GM13976 (cell line): ENCODE measurements around the gene FLT1.

ENCODE experiments used
- DNase-seq: peaks from one replicate; pipeline ENCODE4 v3.0.0; 2012; ENCODE audit warnings: low spot score
- in situ Hi-C: fragments of 300-500 bp; cut with MboI; formaldehyde crosslinking; loops from one replicate; pipeline ENCODE4 v1.12.0; 2022; ENCODE audit warnings: low sequenced_read_pairs, mixed read lengths, inconsistent platforms; ENCODE audit not compliant: unreplicated experiment
- TF ChIP-seq, protein P1 (sequence below): IDR thresholded peaks from 2 replicates; pipeline ENCODE4 v1.5.1; 2012; ENCODE audit warnings: borderline replicate concordance, mild to moderate bottlenecking; ENCODE audit not compliant: insufficient read depth; ENCODE audit errors: extremely low read depth, missing control alignments, control extremely low read depth

Gene FLT1

DNA sequence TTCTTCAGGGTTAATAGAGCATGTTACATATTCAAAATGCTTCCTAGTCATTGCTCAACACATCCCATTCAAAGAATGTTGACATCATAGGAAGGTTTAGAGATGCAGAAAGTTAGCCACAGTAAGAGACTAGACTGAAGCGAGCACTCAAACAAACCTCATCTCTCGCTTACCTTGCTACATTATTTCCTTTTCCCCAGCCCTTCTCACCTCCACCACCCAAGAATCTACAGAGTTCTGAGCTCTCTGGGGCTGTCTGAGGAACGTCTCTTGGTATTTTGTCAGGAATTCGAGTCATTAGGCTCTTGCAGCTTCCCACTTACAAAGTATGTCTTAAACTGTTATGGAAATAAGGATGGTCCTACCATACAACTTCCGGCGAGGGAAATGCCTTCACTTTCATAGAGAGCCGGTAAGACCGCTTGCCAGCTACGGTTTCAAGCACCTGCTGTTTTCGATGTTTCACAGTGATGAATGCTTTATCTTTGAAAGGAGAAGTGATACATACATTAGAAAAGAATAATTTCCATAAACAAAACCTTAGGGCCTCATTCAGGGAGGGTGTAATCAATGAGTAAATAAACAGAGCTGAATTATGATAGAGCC, 65.1 kb downstream of the FLT1 start:
- in situ Hi-C loops = no loop called here
- TF ChIP-seq, protein P1, sequence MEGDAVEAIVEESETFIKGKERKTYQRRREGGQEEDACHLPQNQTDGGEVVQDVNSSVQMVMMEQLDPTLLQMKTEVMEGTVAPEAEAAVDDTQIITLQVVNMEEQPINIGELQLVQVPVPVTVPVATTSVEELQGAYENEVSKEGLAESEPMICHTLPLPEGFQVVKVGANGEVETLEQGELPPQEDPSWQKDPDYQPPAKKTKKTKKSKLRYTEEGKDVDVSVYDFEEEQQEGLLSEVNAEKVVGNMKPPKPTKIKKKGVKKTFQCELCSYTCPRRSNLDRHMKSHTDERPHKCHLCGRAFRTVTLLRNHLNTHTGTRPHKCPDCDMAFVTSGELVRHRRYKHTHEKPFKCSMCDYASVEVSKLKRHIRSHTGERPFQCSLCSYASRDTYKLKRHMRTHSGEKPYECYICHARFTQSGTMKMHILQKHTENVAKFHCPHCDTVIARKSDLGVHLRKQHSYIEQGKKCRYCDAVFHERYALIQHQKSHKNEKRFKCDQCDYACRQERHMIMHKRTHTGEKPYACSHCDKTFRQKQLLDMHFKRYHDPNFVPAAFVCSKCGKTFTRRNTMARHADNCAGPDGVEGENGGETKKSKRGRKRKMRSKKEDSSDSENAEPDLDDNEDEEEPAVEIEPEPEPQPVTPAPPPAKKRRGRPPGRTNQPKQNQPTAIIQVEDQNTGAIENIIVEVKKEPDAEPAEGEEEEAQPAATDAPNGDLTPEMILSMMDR = no peak

DNA sequence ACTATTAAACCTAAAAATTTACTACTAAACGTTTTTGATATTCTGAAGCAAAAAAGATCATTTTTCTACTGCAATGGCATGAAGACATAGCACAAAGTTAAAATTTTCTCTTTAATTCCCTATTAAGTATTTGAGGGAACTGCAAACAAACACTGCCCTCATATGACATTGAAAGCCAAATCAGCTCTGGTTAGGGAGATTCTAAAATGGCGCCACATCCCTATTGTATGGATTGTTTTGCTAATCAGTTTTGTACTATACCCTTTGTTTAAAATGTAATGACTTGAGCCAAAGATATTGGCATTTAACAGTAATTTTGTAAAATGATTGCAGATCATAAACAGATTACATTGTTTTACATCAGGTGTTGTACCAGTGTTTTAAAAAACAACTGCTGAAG, 65.8 kb downstream of the FLT1 start:
- TF ChIP-seq, protein P1 = no peak
- in situ Hi-C loops = no loop called here
- DNase-seq = no peak

More for the DNA sequence above, 65.1 kb downstream of the FLT1 start:
- no peak for DNase-seq

DNA sequence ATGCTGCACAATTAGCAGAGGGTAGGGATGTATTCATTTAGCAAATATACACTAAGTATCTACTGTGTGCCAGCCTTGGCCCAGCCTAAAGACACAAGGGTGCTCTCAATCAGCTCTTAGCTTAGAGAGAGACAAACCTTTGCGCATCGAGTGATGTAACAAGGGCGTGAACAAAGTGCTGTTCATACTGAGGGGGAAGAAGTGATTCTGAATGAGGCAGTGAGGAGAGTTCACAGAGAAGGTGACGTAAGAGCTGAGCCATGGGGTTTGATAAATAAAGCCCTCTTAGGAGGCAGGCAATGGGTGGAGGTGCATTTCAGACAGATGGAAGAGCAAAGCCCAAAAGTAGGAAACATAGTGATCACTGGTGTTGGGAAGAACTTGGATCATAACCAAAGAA, 68.5 kb downstream of the FLT1 start:
- in situ Hi-C loops = no loop called here
- TF ChIP-seq, protein P1 = no peak
- no peak for DNase-seq

DNA sequence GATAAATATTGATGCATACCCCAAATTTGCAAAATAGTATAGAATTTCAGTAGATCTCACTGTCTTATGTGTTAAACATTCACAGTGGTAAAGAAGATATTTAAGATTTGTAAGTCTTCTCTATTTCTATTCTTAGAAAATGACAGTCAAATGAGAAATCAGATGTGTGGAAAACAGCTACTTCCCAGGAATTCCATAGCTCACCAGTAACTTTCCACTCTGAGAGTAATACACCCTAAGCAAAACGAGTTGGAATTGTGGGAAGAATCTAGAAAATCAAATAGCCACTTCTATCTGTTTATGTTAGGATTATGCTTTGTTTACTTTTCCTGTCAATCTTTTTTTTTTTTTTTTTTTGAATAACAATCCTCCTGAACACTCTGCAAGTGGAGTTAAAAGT, 69.1 kb downstream of the FLT1 start:
- TF ChIP-seq, protein P1 = no peak
- no peak for DNase-seq
- in situ Hi-C loops = no loop called here

DNA sequence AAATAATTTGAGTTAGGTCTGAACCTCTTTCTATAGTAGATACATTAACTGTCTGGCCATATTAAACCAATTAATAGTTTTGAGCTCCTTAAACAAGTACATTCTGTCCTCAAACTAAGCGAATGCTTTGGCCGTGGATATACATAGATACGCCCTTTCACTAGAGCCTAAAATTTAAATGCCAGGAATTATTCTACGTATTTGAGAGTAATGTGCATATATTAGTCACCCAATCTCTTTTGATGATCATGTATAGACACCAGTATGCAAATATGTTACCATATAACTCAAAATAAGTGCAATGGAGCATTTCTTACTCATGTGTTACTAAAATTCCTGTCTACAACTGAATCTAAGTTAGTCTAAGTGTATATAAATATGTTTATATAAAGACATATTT, 70.4 kb downstream of the FLT1 start:
- no peak for DNase-seq
- TF ChIP-seq, protein P1 = no peak
- in situ Hi-C loops = no loop called here

DNA sequence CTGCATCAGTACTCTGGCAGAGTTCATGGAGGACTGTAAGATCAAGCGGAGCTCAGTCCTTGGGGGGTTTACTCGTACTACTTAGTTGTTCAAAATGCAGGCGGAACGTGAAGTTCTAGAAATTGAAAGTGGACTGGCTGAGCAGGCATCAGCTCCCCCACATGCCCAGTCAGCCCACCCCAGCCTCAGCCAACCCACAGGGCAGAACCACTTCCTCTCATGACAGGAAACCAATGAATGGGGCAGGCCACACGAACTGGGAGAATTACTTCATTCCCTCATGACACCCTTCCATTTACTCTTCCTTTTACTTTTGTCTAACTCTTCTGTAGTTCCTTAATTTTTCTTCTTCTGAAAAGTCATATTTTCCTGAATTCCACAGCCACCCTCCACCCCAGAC, 71.9 kb downstream of the FLT1 start:
- TF ChIP-seq, protein P1 = no peak
- DNase-seq = no peak
- in situ Hi-C loops = no loop called here

DNA sequence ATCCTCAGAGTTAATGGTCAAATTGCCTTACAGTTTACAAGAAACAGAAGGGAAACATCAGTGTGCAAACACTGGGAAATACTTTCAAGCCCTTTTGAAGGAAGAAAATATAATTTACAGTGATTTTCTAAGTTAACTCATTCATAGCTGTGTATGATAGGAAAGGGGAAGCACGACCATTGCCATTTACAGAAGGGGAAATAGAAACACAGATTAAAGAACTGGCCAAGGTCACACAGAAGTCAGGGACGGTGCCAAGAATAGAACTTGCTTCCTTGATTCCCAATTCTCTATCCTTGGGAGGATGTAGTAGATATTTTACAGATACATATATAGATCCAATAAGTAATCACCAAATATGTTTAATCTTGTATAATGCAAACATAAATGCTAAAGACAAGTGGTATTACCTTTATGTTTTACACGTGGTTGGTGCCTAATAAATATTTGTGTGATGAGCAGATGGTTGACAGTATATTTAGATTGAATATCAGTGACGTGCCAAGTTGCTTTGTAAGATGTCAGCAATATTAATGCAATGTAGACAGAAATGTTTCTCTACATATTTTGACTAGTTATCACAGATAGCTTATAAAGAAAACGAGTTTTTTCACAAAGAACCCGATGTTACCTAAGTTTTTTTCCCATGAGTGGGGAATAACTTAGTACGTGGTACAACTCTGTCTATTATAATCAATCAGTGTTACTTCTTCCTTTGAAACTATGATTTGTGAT, 73.1 kb downstream of the FLT1 start:
- no peak for DNase-seq
- TF ChIP-seq, protein P1 = no peak
- in situ Hi-C loops = no loop called here
